GM19238 (cell line): ENCODE results near the gene NRF1.
"Not testable (repeated sequence)": the region's sequence is repeated elsewhere in the genome, so short reads cannot be mapped to it uniquely, and the experiment has no call there.

Experiments
- DNase-seq: peaks from one replicate; pipeline ENCODE4 v3.0.0; 2011; ENCODE audit warnings: low spot score; ENCODE audit not compliant: insufficient read length

Gene NRF1

GRCh38 chr7:129611246-129612111, at the start of gene NRF1:
Gene NRF1, plus strand, starts transcription at chr7:129611720. Its CDS starts 45,632 bp downstream, at chr7:129657352.
- DNase-seq: peak; percentile 80

GRCh38 chr7:129566323-129566722, 45.2 kb upstream of the NRF1 start:
- not testable (repeated sequence) for DNase-seq

- DNase-seq: no peak
Observed at GRCh38 chr7:129567377-129567776, 44.1 kb upstream of the NRF1 start.

- DNase-seq: no peak
Observed at GRCh38 chr7:129568240-129568639, 43.3 kb upstream of the NRF1 start.

- no peak for DNase-seq
Observed at GRCh38 chr7:129569326-129569725, 42.2 kb upstream of the NRF1 start.

- no peak for DNase-seq
Observed at GRCh38 chr7:129569811-129570215, 41.7 kb upstream of the NRF1 start.

GRCh38 chr7:129571201-129571600, 40.3 kb upstream of the NRF1 start:
- DNase-seq: no peak

GRCh38 chr7:129572205-129572604, 39.3 kb upstream of the NRF1 start:
- DNase-seq: no peak

- DNase-seq: no peak
Observed at GRCh38 chr7:129574487-129574886, 37.0 kb upstream of the NRF1 start.

- DNase-seq: no peak
Observed at GRCh38 chr7:129575699-129576098, 35.8 kb upstream of the NRF1 start.

GRCh38 chr7:129576138-129576537, 35.4 kb upstream of the NRF1 start:
- DNase-seq: no peak

GRCh38 chr7:129578829-129579228, 32.7 kb upstream of the NRF1 start:
- no peak for DNase-seq

- DNase-seq: not testable (repeated sequence)
Observed at GRCh38 chr7:129586179-129586578, 25.3 kb upstream of the NRF1 start.

GRCh38 chr7:129588268-129588667, 23.3 kb upstream of the NRF1 start:
- DNase-seq: no peak

GRCh38 chr7:129591868-129592267, 19.7 kb upstream of the NRF1 start:
- DNase-seq: no peak

- DNase-seq: not testable (repeated sequence)
Observed at GRCh38 chr7:129596386-129596785, 15.1 kb upstream of the NRF1 start.

- no peak for DNase-seq
Observed at GRCh38 chr7:129597672-129598071, 13.8 kb upstream of the NRF1 start.

- DNase-seq: no peak
Observed at GRCh38 chr7:129599174-129599573, 12.3 kb upstream of the NRF1 start.

- DNase-seq: not testable (repeated sequence)
Observed at GRCh38 chr7:129603594-129603993, 7.9 kb upstream of the NRF1 start.

- not testable (repeated sequence) for DNase-seq
Observed at GRCh38 chr7:129604021-129604420, 7.5 kb upstream of the NRF1 start.

- DNase-seq: no peak
Observed at GRCh38 chr7:129604713-129605437, 6.6 kb upstream of the NRF1 start.

- no peak for DNase-seq
Observed at GRCh38 chr7:129605960-129606614, 5.4 kb upstream of the NRF1 start.
